ENCODE results near the gene KRTCAP2. TPM values are rescaled to one million over a fixed set of nuclear protein-coding genes. Genes with fewer than 3 reads are reported as not detected.
"Not testable (repeated sequence)": the region's sequence is repeated elsewhere in the genome, so short reads cannot be mapped to it uniquely, and the experiment has no call there.

The KRTCAP2 gene
- total RNA-seq, 1 donor from 2014 or later, result 173 TPM

GRCh38 chr1:155192346-155193274 lies 19.5 kb upstream of the KRTCAP2 start:
- Mint-ChIP-seq H3K27me3 (ENCODE audit: unreplicated experiment) (peaks cover 37% of the 10 kb centered on the region), H3K36me3 (ENCODE audit: low read depth, unreplicated experiment) (peaks cover 18% of the 10 kb centered on the region), H3K9me3 (ENCODE audit: unreplicated experiment) (no peaks in the 10 kb centered on the region), H3K4me1 (ENCODE audit: unreplicated experiment) (peaks cover 23% of the 10 kb centered on the region), H3K4me3 (ENCODE audit: unreplicated experiment) (peak overlapping the region; percentile 47), H3K27ac (ENCODE audit: unreplicated experiment) (no peak overlapping the region)
- no peak for TF ChIP-seq CTCF (IDR thresholded peaks at IDR 0.05; ENCODE audit: unreplicated experiment)
- no peak for DNase-seq (ENCODE audit: low spot score)

GRCh38 chr1:155191904-155192303 lies 18.8 kb upstream of the KRTCAP2 start:
- TF ChIP-seq CTCF (IDR thresholded peaks at IDR 0.05; ENCODE audit: unreplicated experiment), result no peak
- peaks cover 20% of the 10 kb centered on the region for H3K36me3 Mint-ChIP-seq (ENCODE audit: low read depth, unreplicated experiment)
- H3K27me3 Mint-ChIP-seq (ENCODE audit: unreplicated experiment), result peaks cover 35% of the 10 kb centered on the region
- DNase-seq (ENCODE audit: low spot score), result no peak
- no peaks in the 10 kb centered on the region for H3K9me3 Mint-ChIP-seq (ENCODE audit: unreplicated experiment)
- peaks cover 23% of the 10 kb centered on the region for H3K4me1 Mint-ChIP-seq (ENCODE audit: unreplicated experiment)
- H3K4me3 Mint-ChIP-seq (ENCODE audit: unreplicated experiment), result peak overlapping the region; percentile 47
- H3K27ac Mint-ChIP-seq (ENCODE audit: unreplicated experiment), result peak overlapping the region; percentile 74

GRCh38 chr1:155189926-155190325 lies 16.8 kb upstream of the KRTCAP2 start:
- not testable (repeated sequence) for H3K27ac Mint-ChIP-seq (ENCODE audit: unreplicated experiment); DNase-seq (ENCODE audit: low spot score); H3K4me1 Mint-ChIP-seq (ENCODE audit: unreplicated experiment); H3K9me3 Mint-ChIP-seq (ENCODE audit: unreplicated experiment); H3K36me3 Mint-ChIP-seq (ENCODE audit: low read depth, unreplicated experiment); H3K4me3 Mint-ChIP-seq (ENCODE audit: unreplicated experiment)
- peaks cover 23% of the 10 kb centered on the region for H3K27me3 Mint-ChIP-seq (ENCODE audit: unreplicated experiment)

GRCh38 chr1:155188268-155188667 lies 15.2 kb upstream of the KRTCAP2 start:
- Mint-ChIP-seq H3K4me3 (ENCODE audit: unreplicated experiment) (peak overlapping the region; percentile 81), H3K27me3 (ENCODE audit: unreplicated experiment) (peaks cover 16% of the 10 kb centered on the region), H3K9me3 (ENCODE audit: unreplicated experiment) (no peaks in the 10 kb centered on the region), H3K4me1 (ENCODE audit: unreplicated experiment) (no peaks in the 10 kb centered on the region), H3K27ac (ENCODE audit: unreplicated experiment) (peak overlapping the region; percentile 90), H3K36me3 (ENCODE audit: low read depth, unreplicated experiment) (peaks cover 13% of the 10 kb centered on the region)
- DNase-seq (ENCODE audit: low spot score), result no peak
- TF ChIP-seq CTCF (IDR thresholded peaks at IDR 0.05; ENCODE audit: unreplicated experiment), result no peak

- H3K27ac Mint-ChIP-seq (ENCODE audit: unreplicated experiment), result no peak overlapping the region
- H3K27me3 Mint-ChIP-seq (ENCODE audit: unreplicated experiment), result peaks cover 15% of the 10 kb centered on the region
- H3K36me3 Mint-ChIP-seq (ENCODE audit: low read depth, unreplicated experiment), result peaks cover 15% of the 10 kb centered on the region
- no peak for TF ChIP-seq CTCF (IDR thresholded peaks at IDR 0.05; ENCODE audit: unreplicated experiment)
- no peak for DNase-seq (ENCODE audit: low spot score)
- H3K4me3 Mint-ChIP-seq (ENCODE audit: unreplicated experiment), result peak overlapping the region; percentile 81
- no peaks in the 10 kb centered on the region for H3K4me1 Mint-ChIP-seq (ENCODE audit: unreplicated experiment)
- no peaks in the 10 kb centered on the region for H3K9me3 Mint-ChIP-seq (ENCODE audit: unreplicated experiment)
Measured at GRCh38 chr1:155187456-155187891, 14.4 kb upstream of the KRTCAP2 start.
